Suprapubic skin (tissue), 4 donors: ENCODE results near the gene NF1. TPM values are rescaled to one million over a fixed set of nuclear protein-coding genes. Genes with fewer than 3 reads are reported as not detected.

ENCODE experiments used
- DNase-seq, 2 donors: peaks; one replicate each; pipeline ENCODE4 v3.0.0-alpha.2; 2019; ENCODE audit warnings: low spot score in 2 of 2
- H3K27ac ChIP-seq: fragments of 200-600 bp; sonication (generic); one replicate; pipeline ENCODE4 v1.5.1; 2019
- H3K27me3 ChIP-seq: fragments of 200-600 bp; sonication (generic); one replicate; pipeline ENCODE4 v1.5.1; 2019
- H3K36me3 ChIP-seq: fragments of 200-600 bp; sonication (generic); one replicate; pipeline ENCODE4 v1.5.1; 2019
- H3K4me1 ChIP-seq: fragments of 200-600 bp; sonication (generic); one replicate; pipeline ENCODE4 v1.5.1; 2019
- H3K4me3 ChIP-seq: fragments of 200-600 bp; sonication (generic); one replicate; pipeline ENCODE4 v1.5.1; 2019; ENCODE audit warnings: mild to moderate bottlenecking
- H3K9me3 ChIP-seq: fragments of 200-600 bp; sonication (generic); one replicate; pipeline ENCODE4 v1.5.1; 2019
- EP300 ChIP-seq: sonication (generic); formaldehyde crosslinking; IDR thresholded peaks from one replicate; pipeline ENCODE4 v1.6.1; 2017; ENCODE audit warnings: antibody characterized with exemption
- POLR2A ChIP-seq, 2 donors: fragments of 450-650 bp; IDR thresholded peaks; one replicate each; pipeline ENCODE4 v1.6.1; 2017; ENCODE audit warnings: antibody characterized with exemption in 2 of 2, mild to moderate bottlenecking in 2 of 2, moderate library complexity in 2 of 2
- POLR2AphosphoS5 ChIP-seq, 3 donors: sonication (generic); formaldehyde crosslinking; IDR thresholded peaks; one replicate each; pipeline ENCODE4 v1.6.1; 2017; ENCODE audit warnings: antibody characterized with exemption in 3 of 3
- WGBS: methylation state at CpG from one replicate; pipeline ENCODE4 v1.1.5; 2018; 5-methylcytosine and 5-hydroxymethylcytosine counted together
- total RNA-seq, 4 donors: library from RNA; depleted of rRNA; stranded (reverse); fragments of >200 nt; gene quantifications; one replicate each; pipeline ENCODE4 v1.1.0, GENCODE V29; 2016
- TF ChIP-seq, protein P1 (sequence below), 2 donors: fragments of 200-600 bp in 1 of 2; fragments of 450-650 bp in 1 of 2; sonication (generic) in 1 of 2; IDR thresholded peaks; one replicate each; pipeline ENCODE4 v1.5.1; 2016 to 2019; ENCODE audit warnings: antibody characterized with exemption in 2 of 2, mild to moderate bottlenecking in 1 of 2, moderate library complexity in 1 of 2

NF1 gene
- total RNA-seq, 4 donors from 2014 or later = 32.3 to 113 (median 45.4) TPM

DNA sequence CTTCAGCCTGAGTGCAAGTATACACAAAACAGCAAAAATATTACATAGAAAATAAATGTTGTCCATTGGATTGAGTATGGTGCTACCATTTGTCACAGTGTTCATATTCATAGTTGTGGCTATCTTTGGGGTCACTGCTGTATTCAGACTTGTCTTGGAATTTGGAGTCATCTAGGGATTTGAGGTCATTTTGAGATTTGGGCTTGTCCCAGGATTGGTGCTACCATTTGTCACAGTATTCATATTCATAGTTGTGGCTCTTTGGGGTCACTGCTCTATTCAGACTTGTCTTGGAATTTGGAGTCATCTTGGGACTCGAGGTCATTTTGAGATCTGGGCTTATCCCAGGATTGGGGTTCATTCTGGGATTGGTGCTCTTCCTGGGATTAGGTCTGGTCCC is 177.5 kb downstream of the NF1 start:
- WGBS = 100% methylated on average over 1 of the region's 1 CpG
- H3K36me3 ChIP-seq = peaks cover 18% of the 10 kb centered on the region
- H3K4me1 ChIP-seq = peaks cover 25% of the 10 kb centered on the region
- H3K9me3 ChIP-seq = no peaks in the 10 kb centered on the region
- no peak for DNase-seq
- no peaks in the 10 kb centered on the region for H3K27me3 ChIP-seq
- H3K27ac ChIP-seq = no peak overlapping the region
- TF ChIP-seq EP300 = no peak
- TF ChIP-seq, protein P1, sequence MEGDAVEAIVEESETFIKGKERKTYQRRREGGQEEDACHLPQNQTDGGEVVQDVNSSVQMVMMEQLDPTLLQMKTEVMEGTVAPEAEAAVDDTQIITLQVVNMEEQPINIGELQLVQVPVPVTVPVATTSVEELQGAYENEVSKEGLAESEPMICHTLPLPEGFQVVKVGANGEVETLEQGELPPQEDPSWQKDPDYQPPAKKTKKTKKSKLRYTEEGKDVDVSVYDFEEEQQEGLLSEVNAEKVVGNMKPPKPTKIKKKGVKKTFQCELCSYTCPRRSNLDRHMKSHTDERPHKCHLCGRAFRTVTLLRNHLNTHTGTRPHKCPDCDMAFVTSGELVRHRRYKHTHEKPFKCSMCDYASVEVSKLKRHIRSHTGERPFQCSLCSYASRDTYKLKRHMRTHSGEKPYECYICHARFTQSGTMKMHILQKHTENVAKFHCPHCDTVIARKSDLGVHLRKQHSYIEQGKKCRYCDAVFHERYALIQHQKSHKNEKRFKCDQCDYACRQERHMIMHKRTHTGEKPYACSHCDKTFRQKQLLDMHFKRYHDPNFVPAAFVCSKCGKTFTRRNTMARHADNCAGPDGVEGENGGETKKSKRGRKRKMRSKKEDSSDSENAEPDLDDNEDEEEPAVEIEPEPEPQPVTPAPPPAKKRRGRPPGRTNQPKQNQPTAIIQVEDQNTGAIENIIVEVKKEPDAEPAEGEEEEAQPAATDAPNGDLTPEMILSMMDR (IDR thresholded peaks at IDR 0.05) = no peak
- no peak for TF ChIP-seq POLR2A (IDR thresholded peaks at IDR 0.05)
- TF ChIP-seq POLR2AphosphoS5 (IDR thresholded peaks at IDR 0.05) = no peak
- no peak overlapping the region for H3K4me3 ChIP-seq

DNA sequence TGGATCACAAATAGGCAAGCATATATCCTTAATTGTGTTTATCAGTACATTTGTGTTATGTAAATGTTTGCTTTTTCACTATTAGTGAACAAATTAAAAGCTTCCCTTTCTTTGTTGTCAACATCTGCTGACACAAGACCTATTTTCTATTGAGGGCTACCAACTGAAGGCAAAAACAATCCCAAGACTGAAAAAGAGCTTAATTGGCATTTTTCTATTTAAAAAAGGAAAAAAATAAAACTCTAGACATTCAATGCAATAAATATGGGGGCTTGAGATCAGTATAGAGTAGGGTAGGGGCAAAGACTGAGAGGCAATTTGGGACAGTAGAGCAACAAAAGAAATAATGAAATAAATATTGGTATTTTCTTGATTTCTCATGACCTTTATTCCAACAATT is 178.0 kb downstream of the NF1 start:
- no peaks in the 10 kb centered on the region for H3K9me3 ChIP-seq
- H3K27ac ChIP-seq = no peak overlapping the region
- H3K27me3 ChIP-seq = no peaks in the 10 kb centered on the region
- DNase-seq = no peak
- no peak overlapping the region for H3K4me3 ChIP-seq
- peaks cover 25% of the 10 kb centered on the region for H3K4me1 ChIP-seq
- no peak for TF ChIP-seq POLR2AphosphoS5 (IDR thresholded peaks at IDR 0.05)
- no peak for TF ChIP-seq POLR2A (IDR thresholded peaks at IDR 0.05)
- TF ChIP-seq EP300 = no peak
- H3K36me3 ChIP-seq = peaks cover 13% of the 10 kb centered on the region

DNA sequence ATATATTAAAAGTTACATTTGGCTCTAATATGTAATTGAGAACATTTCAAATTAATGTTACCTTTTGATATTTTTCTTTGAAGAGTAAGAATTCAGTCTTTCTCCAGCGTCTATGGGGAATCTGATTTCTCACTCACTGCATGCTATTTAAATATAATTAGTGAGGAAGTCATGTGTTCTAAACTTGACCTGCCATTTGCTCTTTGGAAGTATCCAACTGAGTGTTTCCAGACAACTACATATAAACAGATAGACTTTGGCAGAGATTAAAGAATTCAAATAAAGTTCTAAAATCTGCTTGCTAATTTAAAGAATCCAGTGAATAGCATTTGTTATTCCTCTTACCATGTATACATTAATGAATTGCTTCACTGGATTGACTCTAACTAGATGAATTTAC is 178.7 kb downstream of the NF1 start:
- TF ChIP-seq POLR2AphosphoS5 (IDR thresholded peaks at IDR 0.05) (no peak), POLR2A (IDR thresholded peaks at IDR 0.05) (no peak), EP300 (no peak)
- TF ChIP-seq, protein P1 (IDR thresholded peaks at IDR 0.05) = no peak
- Histone ChIP-seq H3K36me3 (peaks cover 13% of the 10 kb centered on the region), H3K27ac (no peak overlapping the region), H3K27me3 (no peaks in the 10 kb centered on the region), H3K4me1 (peaks cover 25% of the 10 kb centered on the region), H3K4me3 (no peak overlapping the region), H3K9me3 (no peaks in the 10 kb centered on the region)
- DNase-seq = no peak
- 76% methylated on average over 1 of the region's 1 CpG for WGBS

DNA sequence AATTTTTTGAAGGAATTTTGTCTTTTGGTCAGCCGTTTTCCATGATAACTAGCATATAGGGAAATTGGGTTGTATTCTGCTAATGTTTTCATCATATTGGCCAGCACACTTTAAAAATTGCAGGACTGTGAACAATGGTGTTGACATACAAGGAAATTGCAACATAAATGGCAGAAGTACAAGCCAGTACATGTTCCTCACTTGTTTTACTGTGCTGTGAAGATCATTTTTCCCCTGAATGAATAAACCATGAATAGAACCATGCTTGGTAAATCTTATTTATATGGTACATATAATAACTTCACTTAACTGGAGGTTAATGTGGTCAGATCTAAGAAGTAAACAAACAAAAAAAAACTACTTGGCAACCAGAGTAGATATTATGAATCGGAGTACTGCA is 179.5 kb downstream of the NF1 start:
- H3K9me3 ChIP-seq = no peaks in the 10 kb centered on the region
- no peak overlapping the region for H3K4me3 ChIP-seq
- H3K4me1 ChIP-seq = peaks cover 18% of the 10 kb centered on the region
- TF ChIP-seq, protein P1 (IDR thresholded peaks at IDR 0.05) = no peak
- no peak for TF ChIP-seq EP300
- peak in 1 of 3 donors; percentile 34 for TF ChIP-seq POLR2AphosphoS5 (IDR thresholded peaks at IDR 0.05)
- DNase-seq = no peak
- H3K27ac ChIP-seq = no peak overlapping the region
- 60% methylated on average over 2 of the region's 2 CpGs for WGBS
- no peaks in the 10 kb centered on the region for H3K27me3 ChIP-seq
- peaks cover 10% of the 10 kb centered on the region for H3K36me3 ChIP-seq

DNA sequence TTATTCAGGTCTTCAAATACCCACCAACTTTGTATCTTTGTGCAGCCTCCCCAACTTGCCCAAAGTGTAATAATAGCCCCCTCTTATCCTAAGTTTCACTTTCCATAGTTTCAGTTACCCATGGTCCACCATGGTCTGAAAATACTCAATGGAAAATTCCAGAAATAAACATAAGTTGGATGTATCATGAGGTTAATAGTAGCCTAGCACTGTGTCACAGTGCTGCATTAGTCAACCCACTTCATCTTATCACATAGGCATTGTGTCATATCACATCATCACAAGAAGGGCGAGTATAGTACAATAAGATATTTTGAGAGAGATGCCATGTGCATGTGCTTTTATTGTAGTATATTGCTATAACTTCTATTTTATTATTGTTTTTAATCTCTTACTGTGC is 180.3 kb downstream of the NF1 start:
- Histone ChIP-seq H3K27ac (no peak overlapping the region), H3K27me3 (no peaks in the 10 kb centered on the region), H3K4me1 (peaks cover 14% of the 10 kb centered on the region), H3K36me3 (peaks cover 7% of the 10 kb centered on the region), H3K4me3 (no peak overlapping the region), H3K9me3 (no peaks in the 10 kb centered on the region)
- WGBS = 77% methylated on average over 1 of the region's 1 CpG
- TF ChIP-seq EP300 (no peak), POLR2AphosphoS5 (IDR thresholded peaks at IDR 0.05) (no peak), POLR2A (IDR thresholded peaks at IDR 0.05) (no peak)
- TF ChIP-seq, protein P1 (IDR thresholded peaks at IDR 0.05) = no peak
- no peak for DNase-seq

DNA sequence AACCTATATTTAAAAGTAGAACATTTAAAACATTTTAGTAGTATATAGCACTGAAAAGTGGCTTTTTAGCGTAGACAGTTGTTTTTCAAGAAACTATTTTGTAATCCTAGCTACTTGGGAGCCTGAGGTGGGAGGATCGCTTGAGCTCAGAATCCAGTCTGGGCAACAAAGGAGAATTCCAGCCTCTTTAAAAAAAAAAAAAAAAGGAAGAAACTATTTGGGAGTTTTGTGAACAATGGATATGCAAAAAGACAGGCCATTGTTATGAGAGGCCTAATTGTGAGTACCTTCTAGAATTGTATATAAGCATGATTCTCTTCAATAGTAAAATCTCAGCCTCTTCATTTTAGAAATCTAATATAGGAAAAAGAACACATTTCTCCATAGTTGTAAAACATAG is 184.6 kb downstream of the NF1 start:
- no peaks in the 10 kb centered on the region for H3K9me3 ChIP-seq
- WGBS = 97% methylated on average over 2 of the region's 2 CpGs

More for the DNA sequence above, 184.6 kb downstream of the NF1 start:
- TF ChIP-seq, protein P1 (IDR thresholded peaks at IDR 0.05) = no peak
- TF ChIP-seq POLR2A (IDR thresholded peaks at IDR 0.05) (no peak), EP300 (no peak), POLR2AphosphoS5 (IDR thresholded peaks at IDR 0.05) (no peak)
- Histone ChIP-seq H3K27ac (no peak overlapping the region), H3K27me3 (no peaks in the 10 kb centered on the region), H3K4me3 (no peak overlapping the region), H3K36me3 (peaks cover 3% of the 10 kb centered on the region), H3K4me1 (peaks cover 4% of the 10 kb centered on the region)
- no peak for DNase-seq
